ENCODE results near the gene RTP2.

- TF ChIP-seq CTCF (IDR thresholded peaks at IDR 0.05) (no peak), POLR2A (IDR thresholded peaks at IDR 0.05) (no peak)
Observed at GRCh38 chr3:187717572-187717971, 15.2 kb upstream of the RTP2 start.
